GM20431 (cell line): ENCODE measurements around the gene GOLGA7B.

Experiments used
- in situ Hi-C: fragments of 300-500 bp; cut with MseI, MboI; formaldehyde crosslinking; loops from one replicate; pipeline ENCODE4 v1.15.0; 2020; ENCODE audit warnings: low sequenced_read_pairs; ENCODE audit not compliant: unreplicated experiment

The GOLGA7B gene

GRCh38 chr10:97914837-97915211 lies 65.2 kb downstream of the GOLGA7B start:
- in situ Hi-C loops: loop anchor here (10.0 kb wide), 1 partner anchor 130 kb away; no protein-coding TSS in a partner anchor

- in situ Hi-C loops: loop anchor here (10.0 kb wide), 1 partner anchor 129 kb away; no protein-coding TSS in a partner anchor
These were observed 65.9 kb downstream of the GOLGA7B start for GRCh38 chr10:97915346-97916131.

- in situ Hi-C loops: loop anchor here (10.0 kb wide), 1 partner anchor 128 kb away; no protein-coding TSS in a partner anchor
These were observed 66.9 kb downstream of the GOLGA7B start for GRCh38 chr10:97916586-97916985.

- in situ Hi-C loops: loop anchor here (10.0 kb wide), 1 partner anchor 126 kb away; no protein-coding TSS in a partner anchor
These were observed 69.4 kb downstream of the GOLGA7B start for GRCh38 chr10:97919012-97919411.

- in situ Hi-C loops: no loop called here
These were observed 71.2 kb downstream of the GOLGA7B start for GRCh38 chr10:97920865-97921264.
